CD8-positive, alpha-beta memory T cell (primary cell): ENCODE data around the gene CST6. TPM values are rescaled to one million over a fixed set of nuclear protein-coding genes. Genes with fewer than 3 reads are reported as not detected.

Experiments
- CTCF ChIA-PET: fragments of 350-600 bp; sonication (Branson Sonifier 250); formaldehyde crosslinking; loops from one replicate; lab custom pipeline; 2021; ENCODE audit warnings: antibody characterized with exemption; lab: Charles Lee
- POLR2A ChIA-PET: fragments of 350-600 bp; sonication (Branson Sonifier 250); formaldehyde crosslinking; loops from one replicate; lab custom pipeline; 2021; ENCODE audit warnings: antibody characterized with exemption; lab: Charles Lee
- DNase-seq, 5 donors: peaks; one replicate each; pipeline versions ENCODE4 v3.0.0 to v3.0.0-alpha.2; 2020 to 2022; ENCODE audit warnings: mixed read lengths in 1 of 5
- H3K27ac ChIP-seq: one replicate; pipeline ENCODE4 v1.7.0; 2013; ENCODE audit warnings: low read depth, mild to moderate bottlenecking, low read length, moderate library complexity
- H3K27me3 ChIP-seq: 2 replicates; pipeline ENCODE4 v1.7.0; 2013; ENCODE audit warnings: low read length, mild to moderate bottlenecking; ENCODE audit not compliant: insufficient read depth, poor library complexity, severe bottlenecking
- H3K36me3 ChIP-seq: 2 replicates; pipeline ENCODE4 v1.7.0; 2013; ENCODE audit warnings: mild to moderate bottlenecking, low read length, moderate library complexity; ENCODE audit not compliant: insufficient read depth
- H3K4me1 ChIP-seq: 2 replicates; pipeline ENCODE4 v1.7.0; 2013; ENCODE audit warnings: mild to moderate bottlenecking, low read length, moderate library complexity; ENCODE audit not compliant: insufficient read depth
- H3K4me3 ChIP-seq: 2 replicates; pipeline ENCODE4 v1.7.0; 2013; ENCODE audit warnings: mild to moderate bottlenecking, low read length
- H3K9me3 ChIP-seq: 2 replicates; pipeline ENCODE4 v1.7.0; 2013; ENCODE audit warnings: mild to moderate bottlenecking, low read length
- H3K27ac Mint-ChIP-seq, 8 donors: one replicate each; pipeline ENCODE4 v1.8.0; 2020 to 2021; ENCODE audit warnings: mixed read lengths in 8 of 8, mild to moderate bottlenecking in 6 of 8, inconsistent platforms in 3 of 8, moderate library complexity in 3 of 8
- H3K27me3 Mint-ChIP-seq, 2 donors: one replicate each; pipeline ENCODE4 v1.8.0; 2020 to 2021; ENCODE audit warnings: mixed read lengths in 2 of 2, mild to moderate bottlenecking in 1 of 2, moderate library complexity in 1 of 2
- H3K36me3 Mint-ChIP-seq, 3 donors: one replicate each; pipeline ENCODE4 v1.8.0; 2020 to 2021; ENCODE audit warnings: mixed read lengths in 3 of 3, inconsistent platforms in 1 of 3, mild to moderate bottlenecking in 1 of 3
- H3K4me1 Mint-ChIP-seq, 3 donors: one replicate each; pipeline ENCODE4 v1.8.0; 2020 to 2021; ENCODE audit warnings: mixed read lengths in 3 of 3, inconsistent platforms in 1 of 3, mild to moderate bottlenecking in 1 of 3
- H3K4me3 Mint-ChIP-seq, 7 donors: one replicate each; pipeline ENCODE4 v1.8.0; 2020 to 2021; ENCODE audit warnings: mixed read lengths in 7 of 7, mild to moderate bottlenecking in 6 of 7, moderate library complexity in 4 of 7, inconsistent platforms in 2 of 7
- H3K9me3 Mint-ChIP-seq, 5 donors: one replicate each; pipeline ENCODE4 v1.8.0; 2020 to 2022; ENCODE audit warnings: mixed read lengths in 5 of 5, mild to moderate bottlenecking in 3 of 5, moderate library complexity in 2 of 5, inconsistent platforms in 1 of 5
- polyA plus RNA-seq: library from polyadenylated mRNA; unstranded; fragments of 300-500 nt; fragmentation: Illumina TruSeq; gene quantifications from one replicate; pipeline ENCODE4 v1.2.3, GENCODE V29; 2021
- total RNA-seq, 2 experiments: library from RNA; stranded (reverse); gene quantifications; one replicate each; pipeline ENCODE4 v1.2.3, GENCODE V29; 2021

CST6 gene
- total and polyA plus RNA-seq, 3 experiments from 2014 or later: not detected

DNA sequence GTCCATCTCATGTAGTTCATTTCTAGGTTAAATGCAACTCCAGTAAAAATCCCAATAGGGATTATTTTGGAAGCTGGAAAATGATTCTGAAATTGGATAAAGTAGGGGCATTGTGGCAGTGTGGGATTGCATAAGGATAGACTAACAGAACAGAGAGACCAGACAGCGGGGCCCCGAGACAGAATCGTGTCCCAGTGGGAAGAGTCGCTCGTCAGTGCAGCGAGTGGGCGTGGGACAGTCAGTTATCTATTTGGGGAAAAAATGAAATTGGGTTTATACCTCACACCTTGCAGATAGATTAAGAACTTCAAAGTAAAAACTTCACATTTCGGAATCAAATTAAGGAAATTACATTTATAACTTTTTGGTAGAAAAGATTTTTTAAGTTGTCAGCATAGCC, 39.7 kb upstream of the CST6 start:
- Histone ChIP-seq H3K27me3 (no peaks in the 10 kb centered on the region), H3K9me3 (no peaks in the 10 kb centered on the region), H3K36me3 (peaks cover 28% of the 10 kb centered on the region), H3K4me3 (no peak overlapping the region), H3K4me1 (no peaks in the 10 kb centered on the region), H3K27ac (no peak overlapping the region)
- H3K27ac Mint-ChIP-seq: peak overlapping the region in 4 of 8 donors; percentile 10 to 61 (median 25)
- DNase-seq: no peak
- no peaks in the 10 kb centered on the region for H3K9me3 Mint-ChIP-seq
- ChIA-PET POLR2A (no interaction called here), CTCF (interaction anchor here (1.4 to 1.7 kb wide), 2 partner anchors 50 to 88 kb away, joined by 4 to 6 read pairs; no protein-coding TSS in a partner anchor)
- H3K36me3 Mint-ChIP-seq: peaks cover 4 to 70% (median 25%) of the 10 kb centered on the region in 3 donors
- peaks cover 5 to 13% (median 6%) of the 10 kb centered on the region in 3 donors for H3K4me1 Mint-ChIP-seq
- no peak overlapping the region for H3K4me3 Mint-ChIP-seq
- peaks cover 0 to 2% of the 10 kb centered on the region in 2 donors for H3K27me3 Mint-ChIP-seq

DNA sequence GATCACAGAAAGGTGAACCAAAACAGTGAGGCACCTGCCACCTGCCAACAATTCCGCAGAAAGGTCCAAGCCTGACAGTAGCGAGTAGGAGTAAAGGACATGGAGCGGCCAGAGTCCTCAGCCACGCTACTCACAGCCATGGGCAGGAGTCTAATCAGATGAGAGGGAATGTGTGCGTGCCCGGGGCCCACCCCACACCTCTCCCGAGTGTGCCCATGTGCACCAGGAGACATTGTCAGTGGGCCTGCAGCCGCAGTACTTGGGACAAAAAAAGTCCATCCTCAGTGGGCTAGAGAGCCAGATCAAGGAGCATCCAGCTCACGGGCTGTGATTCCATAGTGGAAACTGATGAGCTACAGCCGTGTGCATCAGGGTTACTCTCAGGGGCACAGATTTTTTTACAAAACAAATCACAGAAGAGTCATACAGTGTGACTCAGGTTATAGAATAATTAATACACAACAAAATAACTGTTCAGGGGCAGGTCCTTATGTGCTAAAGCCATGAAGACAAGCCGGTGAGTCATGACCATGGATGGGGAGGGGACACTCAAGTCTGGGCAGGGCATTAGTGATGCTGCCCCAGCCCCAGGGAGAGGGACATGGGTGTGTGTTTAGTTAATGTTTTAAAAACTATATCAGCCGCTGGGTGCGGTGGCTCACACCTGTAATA, 38.2 kb upstream of the CST6 start:
- H3K27ac Mint-ChIP-seq: no peak overlapping the region
- DNase-seq: no peak
- H3K36me3 Mint-ChIP-seq: peaks cover 4 to 70% (median 19%) of the 10 kb centered on the region in 3 donors
- peaks cover 4 to 7% (median 6%) of the 10 kb centered on the region in 3 donors for H3K4me1 Mint-ChIP-seq
- no peaks in the 10 kb centered on the region for H3K9me3 ChIP-seq
- H3K36me3 ChIP-seq: peaks cover 20% of the 10 kb centered on the region
- ChIA-PET CTCF (no interaction called here), POLR2A (no interaction called here)
- no peaks in the 10 kb centered on the region for H3K4me1 ChIP-seq
- no peaks in the 10 kb centered on the region for H3K27me3 ChIP-seq
- peaks cover 0 to 2% of the 10 kb centered on the region in 2 donors for H3K27me3 Mint-ChIP-seq
- H3K27ac ChIP-seq: no peak overlapping the region
- H3K4me3 Mint-ChIP-seq: no peak overlapping the region
- no peaks in the 10 kb centered on the region for H3K9me3 Mint-ChIP-seq
- H3K4me3 ChIP-seq: no peak overlapping the region

DNA sequence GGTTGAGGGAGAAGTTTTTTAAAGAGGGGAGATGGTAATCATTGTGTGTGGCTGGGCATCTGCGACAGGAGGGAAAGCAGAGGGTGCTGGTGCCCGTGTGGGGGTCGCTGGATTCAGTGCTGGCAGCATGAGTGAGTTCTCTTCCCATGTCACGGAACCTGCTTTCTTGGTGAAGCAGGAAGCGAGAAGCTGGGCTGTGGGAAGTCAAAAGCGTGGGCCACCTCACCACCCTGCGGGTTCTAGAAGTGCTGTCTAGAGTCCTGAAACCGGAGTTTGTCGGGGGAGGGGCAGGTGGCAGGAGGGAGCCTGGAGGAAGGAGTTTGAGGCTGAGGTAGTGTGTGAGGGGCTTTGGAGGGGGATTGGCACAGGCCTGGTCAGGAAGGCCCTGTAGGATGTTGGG, 36.0 kb upstream of the CST6 start:
- Mint-ChIP-seq H3K27me3 (peaks cover 0 to 2% of the 10 kb centered on the region in 2 donors), H3K27ac (peak overlapping the region in 5 of 8 donors; percentile 0 to 58 (median 38)), H3K9me3 (no peaks in the 10 kb centered on the region), H3K4me1 (peaks cover 0 to 3% (median 0%) of the 10 kb centered on the region in 3 donors), H3K36me3 (peaks cover 4 to 67% (median 14%) of the 10 kb centered on the region in 3 donors), H3K4me3 (peak overlapping the region in 1 of 7 donors; percentile 56)
- no peak for DNase-seq
- ChIA-PET POLR2A (no interaction called here), CTCF (no interaction called here)
- H3K4me3 ChIP-seq: no peak overlapping the region
- no peaks in the 10 kb centered on the region for H3K27me3 ChIP-seq
- no peaks in the 10 kb centered on the region for H3K4me1 ChIP-seq
- no peak overlapping the region for H3K27ac ChIP-seq
- no peaks in the 10 kb centered on the region for H3K9me3 ChIP-seq
- H3K36me3 ChIP-seq: peaks cover 4% of the 10 kb centered on the region

DNA sequence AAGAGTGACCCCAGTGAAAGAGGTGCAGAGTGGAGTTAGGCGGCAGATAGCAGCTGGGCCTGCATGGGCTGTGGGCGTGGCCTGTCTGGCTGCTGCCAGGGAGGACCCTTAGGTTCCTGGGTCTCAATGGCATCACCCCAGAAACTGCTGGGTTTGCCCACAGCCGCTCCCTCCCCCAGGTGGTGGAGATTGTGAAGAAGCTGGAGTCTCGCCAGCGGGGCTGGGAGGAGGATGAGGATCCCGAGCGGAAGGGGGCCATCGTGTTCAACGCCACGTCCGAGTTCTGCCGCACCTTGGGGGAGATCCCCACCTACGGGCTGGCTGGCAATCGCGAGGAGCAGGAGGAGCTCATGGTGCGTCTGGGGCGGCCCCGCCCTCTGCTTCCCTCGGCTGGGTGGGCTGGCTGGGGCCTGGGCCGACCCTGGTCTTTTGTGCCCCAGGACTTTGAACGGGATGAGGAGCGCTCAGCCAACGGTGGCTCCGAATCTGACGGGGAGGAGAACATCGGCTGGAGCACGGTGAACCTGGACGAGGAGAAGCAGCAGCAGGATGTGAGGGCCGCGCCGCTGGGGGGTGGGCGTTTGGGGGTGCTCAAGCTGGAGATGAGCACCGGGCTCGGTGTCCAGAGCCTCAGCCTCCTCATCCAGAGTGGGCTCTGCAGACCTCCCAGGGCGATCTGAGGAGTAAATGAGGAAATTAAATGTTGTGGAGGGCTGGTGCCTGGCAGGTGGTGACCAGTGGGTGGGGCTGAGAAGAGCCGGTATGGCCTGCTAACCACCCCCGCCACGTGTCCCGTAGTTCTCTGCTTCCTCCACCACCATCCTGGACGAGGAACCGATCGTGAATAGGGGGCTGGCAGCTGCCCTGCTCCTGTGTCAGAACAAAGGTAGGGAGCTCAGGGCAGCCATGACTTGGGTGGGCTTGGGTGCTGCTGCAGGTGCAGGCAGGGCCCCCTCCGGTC, 35.3 kb upstream of the CST6 start:
- Mint-ChIP-seq H3K4me3 (no peak overlapping the region), H3K27ac (peak overlapping the region in 4 of 8 donors; percentile 8 to 58 (median 40)), H3K36me3 (peaks cover 4 to 66% (median 14%) of the 10 kb centered on the region in 3 donors), H3K27me3 (peaks cover 0 to 2% of the 10 kb centered on the region in 2 donors), H3K4me1 (peaks cover 0 to 3% (median 0%) of the 10 kb centered on the region in 3 donors), H3K9me3 (no peaks in the 10 kb centered on the region)
- ChIA-PET POLR2A (interaction anchor here (0.5 to 0.7 kb wide), 2 partner anchors 48 to 58 kb away, joined by 3 to 4 read pairs; no protein-coding TSS in a partner anchor), CTCF (interaction anchor here (0.8 to 1.1 kb wide), 3 partner anchors 16 to 197 kb away, joined by 3 read pairs; no protein-coding TSS in a partner anchor)
- DNase-seq: no peak
- Histone ChIP-seq H3K9me3 (no peaks in the 10 kb centered on the region), H3K27ac (no peak overlapping the region), H3K36me3 (peaks cover 4% of the 10 kb centered on the region), H3K27me3 (no peaks in the 10 kb centered on the region), H3K4me3 (no peak overlapping the region), H3K4me1 (no peaks in the 10 kb centered on the region)

DNA sequence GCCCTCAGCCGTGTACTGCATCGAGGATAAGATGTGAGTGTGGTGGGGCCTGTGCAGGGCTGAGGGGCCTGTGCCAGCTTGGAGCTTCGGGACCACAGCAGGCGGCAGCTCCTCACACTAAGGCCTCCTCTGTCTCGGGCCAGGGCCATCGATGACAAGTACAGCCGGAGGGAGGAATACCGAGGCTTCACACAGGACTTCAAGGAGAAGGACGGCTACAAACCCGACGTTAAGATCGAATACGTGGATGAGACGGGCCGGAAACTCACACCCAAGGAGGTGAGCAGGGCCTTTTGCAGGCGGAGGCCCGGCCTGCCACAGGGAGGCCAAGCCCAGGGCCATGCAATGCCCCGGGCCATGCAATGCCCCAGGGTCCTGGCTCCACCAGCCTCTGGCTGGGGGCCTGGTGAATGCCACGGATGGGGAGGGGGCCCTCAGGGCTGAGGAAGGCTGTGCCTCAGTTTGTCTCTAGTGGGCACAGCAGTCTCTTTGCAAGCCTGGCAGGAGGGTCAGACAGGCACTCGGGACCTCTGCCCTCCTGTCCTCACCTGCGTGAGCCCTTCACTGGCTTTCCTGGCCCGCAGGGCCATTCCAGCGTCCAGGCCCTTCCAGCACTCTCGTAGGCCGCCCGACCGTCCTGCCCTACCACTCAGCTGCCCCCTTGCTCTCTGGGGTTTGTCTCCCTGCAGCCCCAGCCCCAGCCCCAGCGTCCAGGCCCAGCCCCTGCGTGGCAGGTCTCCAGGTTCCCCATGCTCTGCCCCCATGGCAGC, 34.0 kb upstream of the CST6 start:
- Histone ChIP-seq H3K36me3 (no peaks in the 10 kb centered on the region), H3K27me3 (no peaks in the 10 kb centered on the region), H3K4me3 (no peak overlapping the region), H3K27ac (no peak overlapping the region), H3K4me1 (no peaks in the 10 kb centered on the region), H3K9me3 (no peaks in the 10 kb centered on the region)
- H3K9me3 Mint-ChIP-seq: no peaks in the 10 kb centered on the region
- ChIA-PET POLR2A (no interaction called here), CTCF (interaction anchor here (0.9 to 1.2 kb wide), 3 partner anchors 15 to 93 kb away, joined by 3 to 4 read pairs (median 3); no protein-coding TSS in a partner anchor)
- DNase-seq: no peak
- no peak overlapping the region for H3K27ac Mint-ChIP-seq
- H3K4me3 Mint-ChIP-seq: no peak overlapping the region
- H3K4me1 Mint-ChIP-seq: peaks cover 0 to 3% (median 0%) of the 10 kb centered on the region in 3 donors
- peaks cover 4 to 55% (median 8%) of the 10 kb centered on the region in 3 donors for H3K36me3 Mint-ChIP-seq
- H3K27me3 Mint-ChIP-seq: peaks cover 0 to 2% of the 10 kb centered on the region in 2 donors

DNA sequence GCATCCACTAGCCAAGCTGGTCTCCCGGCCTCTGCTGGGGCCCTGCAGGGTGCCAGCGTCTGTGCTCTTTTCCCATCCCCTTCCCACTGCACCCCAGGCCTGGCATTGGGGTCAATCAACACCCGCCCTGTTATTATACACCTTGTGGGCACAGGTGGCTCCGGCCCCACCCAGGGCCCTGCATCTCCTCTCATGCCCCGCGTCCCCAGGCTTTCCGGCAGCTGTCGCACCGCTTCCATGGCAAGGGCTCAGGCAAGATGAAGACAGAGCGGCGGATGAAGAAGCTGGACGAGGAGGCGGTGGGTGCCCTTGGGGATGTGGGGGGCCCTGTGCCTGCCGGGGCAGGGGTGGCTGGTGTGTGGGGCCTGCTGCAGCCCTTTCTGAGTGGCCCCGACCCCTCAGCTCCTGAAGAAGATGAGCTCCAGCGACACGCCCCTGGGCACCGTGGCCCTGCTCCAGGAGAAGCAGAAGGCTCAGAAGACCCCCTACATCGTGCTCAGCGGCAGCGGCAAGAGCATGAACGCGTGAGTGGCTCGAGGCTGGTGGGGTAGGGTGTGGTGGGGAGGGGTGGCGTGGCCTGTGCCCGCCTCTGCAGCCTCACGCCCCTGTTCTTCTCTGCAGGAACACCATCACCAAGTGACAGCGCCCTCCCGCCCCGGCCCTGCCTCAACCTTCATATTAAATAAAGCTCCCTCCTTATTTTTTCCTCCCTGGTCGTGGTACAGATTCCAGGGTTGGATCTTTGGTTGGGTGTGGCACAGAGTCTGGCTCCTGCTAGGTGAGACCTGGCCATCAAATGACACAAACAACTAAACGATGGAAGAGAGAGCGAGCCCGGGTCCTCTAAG, 33.2 kb upstream of the CST6 start:
- H3K4me3 ChIP-seq: no peak overlapping the region
- H3K9me3 Mint-ChIP-seq: no peaks in the 10 kb centered on the region
- H3K27ac ChIP-seq: no peak overlapping the region
- peaks cover 0 to 2% of the 10 kb centered on the region in 2 donors for H3K27me3 Mint-ChIP-seq
- DNase-seq: no peak
- no peaks in the 10 kb centered on the region for H3K4me1 ChIP-seq
- H3K36me3 ChIP-seq: no peaks in the 10 kb centered on the region
- peaks cover 0 to 3% (median 0%) of the 10 kb centered on the region in 3 donors for H3K4me1 Mint-ChIP-seq
- POLR2A ChIA-PET: no interaction called here
- H3K4me3 Mint-ChIP-seq: no peak overlapping the region
- H3K9me3 ChIP-seq: no peaks in the 10 kb centered on the region
- no peaks in the 10 kb centered on the region for H3K27me3 ChIP-seq
- CTCF ChIA-PET: interaction anchor here (1.2 kb wide), 1 partner anchor 94 kb away, joined by 4 read pairs; no protein-coding TSS in a partner anchor
- H3K27ac Mint-ChIP-seq: peak overlapping the region in 1 of 8 donors; percentile 58
- peaks cover under 1 to 48% (median 8%) of the 10 kb centered on the region in 3 donors for H3K36me3 Mint-ChIP-seq
